Transverse colon (tissue), 3 donors: Measurements from ENCODE around the gene APBA3.

Experiments
- CTCF ChIP-seq, 5 experiments: fragments of 200-600 bp in 3 of 5; fragments of 450-650 bp in 2 of 5; sonication (generic) in 3 of 5; IDR thresholded peaks; 1 replicate in 2 of 5; 2 replicates in 3 of 5; pipeline ENCODE4 v1.5.1; 2016 to 2017; ENCODE audit warnings: antibody characterized with exemption in 5 of 5, inconsistent platforms in 3 of 5, mild to moderate bottlenecking in 2 of 5, moderate library complexity in 1 of 5
- EP300 ChIP-seq: sonication (generic); formaldehyde crosslinking; IDR thresholded peaks from one replicate; pipeline ENCODE4 v1.6.1; 2017; ENCODE audit warnings: antibody characterized with exemption, low read depth
- POLR2A ChIP-seq: fragments of 450-650 bp; IDR thresholded peaks from one replicate; pipeline ENCODE4 v1.6.1; 2016; ENCODE audit warnings: antibody characterized with exemption, mild to moderate bottlenecking, moderate library complexity

GRCh38 chr19:3792114-3792513 is 30.6 kb upstream of the APBA3 start:
- TF ChIP-seq CTCF (IDR thresholded peaks at IDR 0.05) (no peak), POLR2A (no peak), EP300 (no peak)
